Left lung (tissue), 10 donors: ENCODE measurements around the gene ACTRT2. TPM values are rescaled to one million over a fixed set of nuclear protein-coding genes. Genes with fewer than 3 reads are reported as not detected.
A peak's percentile ranks its signal among the peaks of the same experiment; 100 is the strongest.

Experiments used
- ATAC-seq: fragments of 200-7000 bp; cut with Tn5 transposase; one replicate; pipeline ENCODE4 v1.9.1; 2020; ENCODE audit warnings: moderate library complexity
- DNase-seq, 4 donors: peaks; one replicate each; pipeline ENCODE4 v3.0.0-alpha.2; 2013 to 2020
- H3K27ac ChIP-seq, 2 donors: fragments of 200-600 bp; sonication (generic) in 1 of 2; one replicate each; pipeline versions ENCODE4 v1.5.0 to v1.8.0; 2020 to 2021
- H3K27me3 ChIP-seq, 2 donors: fragments of 200-600 bp; sonication (generic) in 1 of 2; one replicate each; pipeline versions ENCODE4 v1.5.0 to v1.8.0; 2020 to 2021
- H3K36me3 ChIP-seq, 2 donors: fragments of 200-600 bp; sonication (generic) in 1 of 2; one replicate each; pipeline versions ENCODE4 v1.5.0 to v1.8.0; 2020 to 2021
- H3K4me1 ChIP-seq, 2 donors: fragments of 200-600 bp; one replicate each; pipeline ENCODE4 v1.8.0; 2021
- H3K4me3 ChIP-seq, 2 donors: fragments of 200-600 bp; sonication (generic) in 1 of 2; one replicate each; pipeline versions ENCODE4 v1.5.0 to v1.8.0; 2020 to 2021; ENCODE audit warnings: mild to moderate bottlenecking in 1 of 2
- H3K9me3 ChIP-seq, 2 donors: fragments of 200-600 bp; sonication (generic) in 1 of 2; one replicate each; pipeline versions ENCODE4 v1.5.0 to v1.8.0; 2020 to 2021
- intact Hi-C, 2 donors: fragments of 100-400 bp; cut with DNase I; formaldehyde crosslinking; loops; one replicate each; pipeline versions ENCODE4 v1.11.2 to v1.14.2; 2022
- polyA plus RNA-seq, 6 donors: library from polyadenylated mRNA; unstranded; fragments of 120-200 nt; gene quantifications; one replicate each; pipeline ENCODE4 v1.2.1, GENCODE V29; 2013; ENCODE audit not compliant: insufficient read length in 6 of 6
- total RNA-seq, 2 donors: library from RNA; stranded (reverse); fragmentation: NEBNext Ultra II Directional; extraction: Animal tissue kit (Norgen Biotek cat#: 25700); gene quantifications; one replicate each; pipeline ENCODE4 v1.2.1, GENCODE V29; 2021
- TF ChIP-seq, protein P1 (sequence below), 2 donors: fragments of 200-600 bp; sonication (generic) in 1 of 2; IDR thresholded peaks; one replicate each; pipeline versions ENCODE4 v1.5.0 to v1.8.0; 2021; ENCODE audit warnings: antibody characterized with exemption in 2 of 2
- donor health status: DM: no; HTN: yes; CAD: no.
- donor health status: DM: no; HTN: no; CAD: no.

Gene ACTRT2
- total and polyA plus RNA-seq, 8 donors, result not detected

DNA sequence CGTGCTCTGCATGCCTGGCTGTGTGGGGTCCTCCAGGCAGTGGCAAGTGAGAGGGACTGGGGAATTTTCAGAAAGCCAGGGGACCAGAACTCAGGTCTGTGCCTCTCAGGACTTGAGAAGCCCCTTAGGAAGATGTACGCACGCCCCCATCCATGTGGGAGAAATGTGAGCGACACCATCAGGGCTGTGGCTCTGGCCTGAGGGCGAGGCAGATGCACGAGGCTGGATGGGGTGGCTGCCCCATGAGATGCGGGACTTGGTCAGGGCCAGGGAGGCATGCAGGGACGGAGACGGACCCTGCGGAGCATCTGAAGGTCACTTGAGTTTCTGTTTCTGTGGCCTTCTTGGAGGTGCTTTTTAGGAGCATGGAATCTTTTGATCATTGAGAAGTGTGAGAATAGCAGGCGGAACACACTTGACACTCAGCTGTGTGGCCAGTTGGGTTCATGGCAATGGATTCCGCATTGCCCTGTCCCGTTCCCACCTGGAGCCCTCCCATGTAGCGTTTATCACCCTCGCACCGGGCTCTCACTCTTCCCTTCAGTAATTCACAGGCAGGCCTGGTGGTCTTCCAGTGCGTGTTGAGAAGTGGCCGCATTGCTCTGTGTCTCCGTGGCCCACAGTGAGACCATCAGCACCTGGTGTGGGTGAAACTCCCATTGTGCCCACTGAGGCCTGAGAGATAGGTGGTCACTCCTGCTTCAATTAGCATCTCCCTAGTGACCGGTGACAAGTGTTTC lies 30.7 kb upstream of the ACTRT2 start:
- Histone ChIP-seq H3K27me3 (peaks cover 0 to 31% of the 10 kb centered on the region in 2 donors), H3K27ac (no peak overlapping the region), H3K9me3 (peaks cover 0 to 22% of the 10 kb centered on the region in 2 donors), H3K4me3 (no peak overlapping the region), H3K36me3 (no peaks in the 10 kb centered on the region), H3K4me1 (no peaks in the 10 kb centered on the region)
- intact Hi-C loops, result no loop called here
- TF ChIP-seq, protein P1, sequence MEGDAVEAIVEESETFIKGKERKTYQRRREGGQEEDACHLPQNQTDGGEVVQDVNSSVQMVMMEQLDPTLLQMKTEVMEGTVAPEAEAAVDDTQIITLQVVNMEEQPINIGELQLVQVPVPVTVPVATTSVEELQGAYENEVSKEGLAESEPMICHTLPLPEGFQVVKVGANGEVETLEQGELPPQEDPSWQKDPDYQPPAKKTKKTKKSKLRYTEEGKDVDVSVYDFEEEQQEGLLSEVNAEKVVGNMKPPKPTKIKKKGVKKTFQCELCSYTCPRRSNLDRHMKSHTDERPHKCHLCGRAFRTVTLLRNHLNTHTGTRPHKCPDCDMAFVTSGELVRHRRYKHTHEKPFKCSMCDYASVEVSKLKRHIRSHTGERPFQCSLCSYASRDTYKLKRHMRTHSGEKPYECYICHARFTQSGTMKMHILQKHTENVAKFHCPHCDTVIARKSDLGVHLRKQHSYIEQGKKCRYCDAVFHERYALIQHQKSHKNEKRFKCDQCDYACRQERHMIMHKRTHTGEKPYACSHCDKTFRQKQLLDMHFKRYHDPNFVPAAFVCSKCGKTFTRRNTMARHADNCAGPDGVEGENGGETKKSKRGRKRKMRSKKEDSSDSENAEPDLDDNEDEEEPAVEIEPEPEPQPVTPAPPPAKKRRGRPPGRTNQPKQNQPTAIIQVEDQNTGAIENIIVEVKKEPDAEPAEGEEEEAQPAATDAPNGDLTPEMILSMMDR (IDR thresholded peaks at IDR 0.05), result no peak
- DNase-seq, result peak in 1 of 4 donors; percentile 22
- no peak for ATAC-seq

DNA sequence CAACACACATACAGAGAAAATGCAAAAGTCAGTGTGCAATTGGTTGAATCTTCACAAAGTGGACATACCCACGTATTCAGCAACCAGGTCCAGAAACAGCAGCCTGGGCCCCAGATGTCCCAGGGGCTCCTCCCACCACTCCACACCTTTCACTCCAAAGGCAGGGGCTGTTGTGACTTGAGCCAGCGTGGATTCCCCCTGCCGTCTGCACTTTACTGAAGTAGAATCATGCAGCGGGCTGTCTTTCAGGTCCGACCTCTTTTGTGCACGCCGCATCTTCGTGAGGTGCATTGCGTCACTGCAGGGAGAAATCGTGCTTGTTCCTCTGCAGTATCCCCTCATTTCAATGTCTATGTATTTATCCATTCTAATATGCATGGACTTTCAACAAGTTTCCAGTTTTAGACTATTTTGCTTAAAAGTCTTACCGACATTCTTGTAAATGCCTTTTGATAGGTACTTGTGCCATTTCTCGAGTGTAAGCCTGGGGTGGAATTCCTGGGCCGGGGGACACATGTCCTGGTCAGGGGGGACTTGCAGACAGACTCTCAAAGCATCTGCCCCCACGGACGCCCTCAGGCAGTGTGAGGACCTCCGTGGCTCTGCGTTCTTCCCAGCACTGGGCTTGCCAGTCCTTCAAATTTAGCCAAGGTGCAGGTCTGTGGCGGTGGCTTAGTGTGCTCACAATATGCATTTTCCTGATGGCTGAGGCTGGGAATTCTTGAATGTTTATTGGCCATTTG lies 29.3 kb upstream of the ACTRT2 start:
- intact Hi-C loops, result no loop called here

DNA sequence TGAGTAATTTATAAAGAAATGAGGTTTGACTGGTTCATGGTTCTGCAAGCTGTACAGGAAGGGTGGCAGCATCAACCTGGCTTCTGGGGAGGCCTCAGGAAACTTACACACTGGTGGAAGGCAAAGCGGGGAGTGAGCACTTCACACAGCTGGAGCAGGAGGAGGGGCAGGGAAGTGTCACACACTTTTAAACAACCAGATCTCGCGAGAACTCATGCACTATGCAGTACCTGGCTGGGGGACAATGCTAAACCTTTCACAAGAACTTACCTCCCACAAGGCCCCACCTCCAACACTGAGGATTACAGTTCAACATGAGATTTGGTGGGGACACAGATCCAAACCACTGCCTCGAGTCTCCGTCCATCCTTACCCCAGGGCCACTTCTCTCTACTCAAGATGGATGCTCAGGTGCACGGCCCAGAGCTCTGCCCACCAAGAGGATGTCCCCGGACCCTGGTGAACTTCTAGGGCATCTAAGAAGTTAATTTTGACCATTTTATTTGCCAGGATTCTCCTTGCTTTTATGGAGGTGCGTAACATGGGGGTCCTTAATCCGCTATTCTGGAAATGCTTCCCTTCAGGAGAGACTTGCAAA lies 22.7 kb upstream of the ACTRT2 start:
- no peaks in the 10 kb centered on the region for H3K36me3 ChIP-seq
- H3K27me3 ChIP-seq, result peaks cover 0 to 45% of the 10 kb centered on the region in 2 donors
- TF ChIP-seq, protein P1 (IDR thresholded peaks at IDR 0.05), result no peak
- intact Hi-C loops, result no loop called here
- H3K4me3 ChIP-seq, result no peak overlapping the region
- ATAC-seq, result no peak
- H3K27ac ChIP-seq, result no peak overlapping the region
- H3K9me3 ChIP-seq, result peaks cover 0 to 17% of the 10 kb centered on the region in 2 donors
- DNase-seq, result peak in 1 of 4 donors; percentile 4
- no peaks in the 10 kb centered on the region for H3K4me1 ChIP-seq

More for the DNA sequence above, 29.3 kb upstream of the ACTRT2 start:
- TF ChIP-seq, protein P1 (IDR thresholded peaks at IDR 0.05), result no peak
- Histone ChIP-seq H3K4me1 (no peaks in the 10 kb centered on the region), H3K36me3 (no peaks in the 10 kb centered on the region), H3K9me3 (peaks cover 0 to 22% of the 10 kb centered on the region in 2 donors), H3K27me3 (peaks cover 0 to 31% of the 10 kb centered on the region in 2 donors), H3K4me3 (no peak overlapping the region), H3K27ac (no peak overlapping the region)
- ATAC-seq (no peak), DNase-seq (peak in 1 of 4 donors; percentile 20)

DNA sequence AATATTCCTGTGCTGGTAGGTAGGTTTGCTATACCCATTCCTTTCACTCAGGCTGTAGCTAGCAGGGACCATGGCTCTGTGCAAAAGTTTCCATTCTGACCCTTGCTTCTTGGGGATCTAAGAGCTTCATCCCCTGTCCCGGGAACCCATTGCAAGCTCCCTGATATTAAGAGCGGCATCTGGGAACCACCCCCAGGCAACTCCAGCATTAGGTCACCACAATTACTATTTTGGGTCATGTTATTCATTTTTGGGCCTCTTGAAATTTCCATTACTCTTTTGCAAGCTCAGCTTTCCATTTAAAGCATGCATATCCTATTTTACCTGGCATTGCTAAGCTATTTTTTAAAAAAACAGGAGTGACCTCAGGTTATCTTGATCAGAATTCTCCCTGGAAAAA lies 22.1 kb upstream of the ACTRT2 start:
- no peaks in the 10 kb centered on the region for H3K4me1 ChIP-seq
- DNase-seq (no peak), ATAC-seq (no peak)
- intact Hi-C loops, result no loop called here
- H3K4me3 ChIP-seq, result no peak overlapping the region
- H3K27ac ChIP-seq, result no peak overlapping the region
- peaks cover 0 to 50% of the 10 kb centered on the region in 2 donors for H3K27me3 ChIP-seq
- TF ChIP-seq, protein P1 (IDR thresholded peaks at IDR 0.05), result no peak
- H3K36me3 ChIP-seq, result no peaks in the 10 kb centered on the region
- H3K9me3 ChIP-seq, result peaks cover 0 to 12% of the 10 kb centered on the region in 2 donors

DNA sequence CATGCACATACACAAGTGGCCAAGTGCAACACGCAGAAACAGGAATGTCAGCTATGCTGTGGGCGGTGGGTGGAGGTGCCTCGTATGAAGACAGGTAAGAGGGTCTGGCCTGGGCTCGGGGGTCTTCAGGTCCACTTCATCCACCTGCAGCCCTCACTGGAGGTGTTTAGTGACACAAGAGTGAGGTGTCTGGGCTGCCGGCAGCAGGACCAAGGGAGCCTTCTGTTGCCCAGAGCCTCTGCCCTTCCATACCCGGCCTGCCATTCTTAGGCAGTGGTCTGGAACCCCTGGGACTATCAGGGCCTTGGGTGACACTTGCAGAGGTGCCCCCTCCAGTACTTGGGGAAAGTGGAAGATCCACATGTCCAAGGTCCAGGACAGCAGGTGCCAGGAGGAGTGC lies 21.7 kb upstream of the ACTRT2 start:
- TF ChIP-seq, protein P1 (IDR thresholded peaks at IDR 0.05), result no peak
- intact Hi-C loops, result no loop called here
- DNase-seq (peak in 2 of 4 donors; percentile 6 to 49), ATAC-seq (no peak)
- Histone ChIP-seq H3K36me3 (no peaks in the 10 kb centered on the region), H3K27ac (no peak overlapping the region), H3K27me3 (peaks cover 0 to 55% of the 10 kb centered on the region in 2 donors), H3K9me3 (peaks cover 0 to 8% of the 10 kb centered on the region in 2 donors), H3K4me1 (no peaks in the 10 kb centered on the region), H3K4me3 (no peak overlapping the region)
